Esophagus muscularis mucosa (tissue), 4 donors: ENCODE data around the gene CRYBG1. TPM values are rescaled to one million over a fixed set of nuclear protein-coding genes. Genes with fewer than 3 reads are reported as not detected.

Experiments used
- DNase-seq: peaks from one replicate; pipeline ENCODE4 v3.0.0-alpha.2; 2017; ENCODE audit errors: extremely low spot score
- H3K27ac ChIP-seq, 4 donors: fragments of 200-600 bp; sonication (generic); replicated peaks in 1 of 4; 1 replicate in 3 of 4; 2 replicates in 1 of 4; pipeline ENCODE4 v1.5.1; 2016 to 2019; ENCODE audit warnings: mild to moderate bottlenecking in 1 of 4
- H3K27me3 ChIP-seq, 4 donors: fragments of 200-600 bp; sonication (generic); one replicate each; pipeline versions ENCODE4 v1.5.1 to v1.6.0; 2016 to 2019
- H3K36me3 ChIP-seq, 4 donors: fragments of 200-600 bp; sonication (generic); one replicate each; pipeline ENCODE4 v1.5.1; 2016 to 2019
- H3K4me1 ChIP-seq, 4 donors: fragments of 200-600 bp; sonication (generic); one replicate each; pipeline ENCODE4 v1.5.1; 2016 to 2019
- H3K4me3 ChIP-seq, 4 donors: fragments of 200-600 bp; sonication (generic); 1 replicate in 2 of 4; 2 replicates in 2 of 4; pipeline ENCODE4 v1.5.1; 2016 to 2019; ENCODE audit warnings: mild to moderate bottlenecking in 4 of 4, moderate library complexity in 1 of 4
- H3K9me3 ChIP-seq, 4 donors: fragments of 200-600 bp; sonication (generic); 1 replicate in 3 of 4; 2 replicates in 1 of 4; pipeline ENCODE4 v1.5.1; 2016 to 2019
- EP300 ChIP-seq: sonication (generic); formaldehyde crosslinking; IDR thresholded peaks from one replicate; pipeline ENCODE4 v1.6.1; 2017; ENCODE audit warnings: antibody characterized with exemption
- POLR2A ChIP-seq: fragments of 450-650 bp; IDR thresholded peaks from one replicate; pipeline ENCODE4 v1.6.1; 2017; ENCODE audit warnings: antibody characterized with exemption, moderate library complexity, mild to moderate bottlenecking, low read depth
- POLR2AphosphoS5 ChIP-seq, 2 donors: sonication (generic); formaldehyde crosslinking; IDR thresholded peaks; one replicate each; pipeline ENCODE4 v1.6.1; 2017; ENCODE audit warnings: antibody characterized with exemption in 2 of 2
- WGBS: methylation state at CpG from one replicate; pipeline ENCODE4 v1.1.5; 2018; 5-methylcytosine and 5-hydroxymethylcytosine counted together
- intact Hi-C: fragments of 100-400 bp; cut with DNase I; formaldehyde crosslinking; loops from one replicate; pipeline ENCODE4 v1.15.1; 2023
- total RNA-seq, 4 donors: library from RNA; depleted of rRNA; stranded (reverse); fragments of >200 nt; gene quantifications; one replicate each; pipeline versions ENCODE4 v1.1.0 to v1.2.1, GENCODE V29; 2016
- TF ChIP-seq, protein P1 (sequence below), 3 experiments: fragments of 200-600 bp in 2 of 3; fragments of 450-650 bp in 1 of 3; sonication (generic) in 2 of 3; IDR thresholded peaks; one replicate each; pipeline ENCODE4 v1.5.1; 2017 to 2019; ENCODE audit warnings: antibody characterized with exemption in 3 of 3, mild to moderate bottlenecking in 2 of 3, moderate library complexity in 1 of 3

The CRYBG1 gene
- total RNA-seq, 4 donors from 2014 or later, result 2.1 to 4.5 (median 3.6) TPM

DNA sequence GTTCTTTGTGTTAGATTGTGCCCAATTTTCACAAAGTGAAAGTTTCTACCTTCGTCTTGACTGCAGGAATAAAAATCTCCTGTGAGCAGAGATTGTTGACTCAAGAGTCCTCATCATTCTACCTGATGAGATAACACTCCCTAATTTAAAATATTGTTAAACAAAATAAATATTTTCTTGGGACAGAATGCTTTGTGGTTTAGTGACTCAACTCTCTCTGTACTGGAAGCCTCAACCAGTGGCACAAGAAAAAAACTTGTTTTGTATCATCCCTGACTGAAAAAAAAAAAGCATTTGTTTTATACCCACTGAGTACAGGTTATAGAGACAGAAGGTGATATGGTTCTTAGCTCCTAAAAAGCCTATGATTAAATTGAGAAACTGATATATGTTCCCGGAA lies 78.9 kb downstream of the CRYBG1 start:
- TF ChIP-seq, protein P1, sequence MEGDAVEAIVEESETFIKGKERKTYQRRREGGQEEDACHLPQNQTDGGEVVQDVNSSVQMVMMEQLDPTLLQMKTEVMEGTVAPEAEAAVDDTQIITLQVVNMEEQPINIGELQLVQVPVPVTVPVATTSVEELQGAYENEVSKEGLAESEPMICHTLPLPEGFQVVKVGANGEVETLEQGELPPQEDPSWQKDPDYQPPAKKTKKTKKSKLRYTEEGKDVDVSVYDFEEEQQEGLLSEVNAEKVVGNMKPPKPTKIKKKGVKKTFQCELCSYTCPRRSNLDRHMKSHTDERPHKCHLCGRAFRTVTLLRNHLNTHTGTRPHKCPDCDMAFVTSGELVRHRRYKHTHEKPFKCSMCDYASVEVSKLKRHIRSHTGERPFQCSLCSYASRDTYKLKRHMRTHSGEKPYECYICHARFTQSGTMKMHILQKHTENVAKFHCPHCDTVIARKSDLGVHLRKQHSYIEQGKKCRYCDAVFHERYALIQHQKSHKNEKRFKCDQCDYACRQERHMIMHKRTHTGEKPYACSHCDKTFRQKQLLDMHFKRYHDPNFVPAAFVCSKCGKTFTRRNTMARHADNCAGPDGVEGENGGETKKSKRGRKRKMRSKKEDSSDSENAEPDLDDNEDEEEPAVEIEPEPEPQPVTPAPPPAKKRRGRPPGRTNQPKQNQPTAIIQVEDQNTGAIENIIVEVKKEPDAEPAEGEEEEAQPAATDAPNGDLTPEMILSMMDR (IDR thresholded peaks at IDR 0.05), result no peak
- TF ChIP-seq POLR2A, result no peak
- no peak for TF ChIP-seq POLR2AphosphoS5 (IDR thresholded peaks at IDR 0.05)
- TF ChIP-seq EP300, result no peak
- no peaks in the 10 kb centered on the region for H3K9me3 ChIP-seq
- H3K36me3 ChIP-seq, result no peaks in the 10 kb centered on the region
- no peaks in the 10 kb centered on the region for H3K4me1 ChIP-seq
- H3K4me3 ChIP-seq, result no peak overlapping the region
- intact Hi-C loops, result no loop called here
- H3K27ac ChIP-seq, result no peak overlapping the region
- DNase-seq, result no peak
- peaks cover 0 to 28% (median 0%) of the 10 kb centered on the region in 4 donors for H3K27me3 ChIP-seq
- WGBS, result 79% methylated on average over 2 of the region's 2 CpGs

- intact Hi-C loops, result loop anchor here (10.0 kb wide), 1 partner anchor 534 kb away; the partner anchor contains the start of gene CD24
- 61% methylated on average over 2 of the region's 2 CpGs for WGBS
- H3K4me1 ChIP-seq, result no peaks in the 10 kb centered on the region
- no peaks in the 10 kb centered on the region for H3K36me3 ChIP-seq
- H3K27me3 ChIP-seq, result peaks cover 0 to 32% (median 0%) of the 10 kb centered on the region in 4 donors
- no peak overlapping the region for H3K27ac ChIP-seq
- no peak for DNase-seq
- no peak overlapping the region for H3K4me3 ChIP-seq
- TF ChIP-seq POLR2AphosphoS5 (IDR thresholded peaks at IDR 0.05) (no peak), POLR2A (no peak), EP300 (no peak)
- TF ChIP-seq, protein P1 (IDR thresholded peaks at IDR 0.05), result no peak
- no peaks in the 10 kb centered on the region for H3K9me3 ChIP-seq
Measured at GRCh38 chr6:106440546-106440945, 80.0 kb downstream of the CRYBG1 start.

- Histone ChIP-seq H3K4me1 (no peaks in the 10 kb centered on the region), H3K36me3 (no peaks in the 10 kb centered on the region), H3K4me3 (no peak overlapping the region), H3K9me3 (no peaks in the 10 kb centered on the region), H3K27ac (no peak overlapping the region), H3K27me3 (peaks cover 0 to 31% (median 0%) of the 10 kb centered on the region in 4 donors)
- no peak for DNase-seq
- TF ChIP-seq POLR2AphosphoS5 (IDR thresholded peaks at IDR 0.05) (no peak), POLR2A (no peak), EP300 (no peak)
- TF ChIP-seq, protein P1 (IDR thresholded peaks at IDR 0.05), result no peak
- 62% methylated on average over 3 of the region's 3 CpGs for WGBS
- intact Hi-C loops, result loop anchor here (10.0 kb wide), 1 partner anchor 532 kb away; the partner anchor contains the start of gene CD24
Measured at GRCh38 chr6:106442395-106442794, 81.9 kb downstream of the CRYBG1 start.

DNA sequence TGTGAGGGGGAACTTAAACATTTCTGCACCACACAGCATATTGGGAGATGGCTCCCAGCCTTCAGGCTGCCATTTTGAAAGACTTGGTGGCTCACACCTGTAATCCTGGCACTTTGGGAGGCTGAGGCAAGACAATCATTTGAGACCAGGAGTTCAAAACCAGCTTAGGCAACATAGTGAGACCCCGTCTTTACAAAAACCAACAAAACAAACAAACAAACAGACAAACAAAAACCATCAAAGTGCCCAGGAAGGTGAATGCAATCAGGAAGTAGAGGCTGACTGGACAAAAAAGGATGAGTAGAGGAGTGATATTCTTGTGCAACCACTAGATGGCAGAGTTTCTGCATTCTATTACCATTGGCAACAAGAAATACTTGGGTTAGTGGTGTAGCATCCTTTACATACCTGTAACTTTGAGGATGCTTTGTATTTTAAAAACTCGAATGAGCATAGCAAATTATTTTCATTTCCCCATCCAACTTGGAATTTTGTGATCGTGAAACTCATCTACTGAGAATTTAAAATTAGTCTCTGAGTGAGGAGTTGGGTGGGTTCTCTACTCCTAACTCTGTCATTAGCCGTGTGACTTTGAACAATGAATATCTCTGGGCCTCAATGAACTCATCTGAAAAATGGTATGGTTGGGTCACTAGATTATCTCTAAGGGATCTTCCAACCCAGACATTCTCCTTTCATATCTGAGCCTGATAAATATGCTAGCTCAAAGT lies 84.4 kb downstream of the CRYBG1 start:
- WGBS, result 38% methylated on average over 4 of the region's 4 CpGs
- no peak for TF ChIP-seq POLR2A
- TF ChIP-seq, protein P1 (IDR thresholded peaks at IDR 0.05), result peak; percentile 47 to 75 (median 65)
- no peak for DNase-seq

More for the DNA sequence above, 84.4 kb downstream of the CRYBG1 start:
- Histone ChIP-seq H3K27me3 (peaks cover 0 to 24% (median 0%) of the 10 kb centered on the region in 4 donors), H3K36me3 (no peaks in the 10 kb centered on the region), H3K27ac (no peak overlapping the region), H3K4me1 (no peaks in the 10 kb centered on the region), H3K9me3 (no peaks in the 10 kb centered on the region), H3K4me3 (no peak overlapping the region)
- intact Hi-C loops, result loop anchor here (2.0 to 10.0 kb wide), 2 partner anchors 118 to 530 kb away; partner anchors contain the start of gene CD24
